GM12878 (cell line): ENCODE measurements around the gene GGNBP2. TPM values are rescaled to one million over a fixed set of nuclear protein-coding genes. Genes with fewer than 3 reads are reported as not detected.

Source experiments
- ATAC-seq: fragments of 200-7000 bp; cut with Tn5 transposase; 3 replicates; pipeline ENCODE4 v1.9.1; 2020; ENCODE audit warnings: mild to moderate bottlenecking, moderate library complexity
- BruUV-seq: library from RNA; stranded (reverse); fragments of 400-500 nt; replicated peaks from 2 replicates; lab custom pipeline; 2021; lab: Mats Ljungman, UMichigan
- CTCF ChIA-PET: fragments of 300-600 bp; sonication (Branson Sonifier 250); formaldehyde crosslinking; extraction: SDS; loops from one replicate; lab custom pipeline; 2021; ENCODE audit warnings: inconsistent platforms; lab: Yijun Ruan, JAX
- POLR2A ChIA-PET: fragments of 350-600 bp; formaldehyde crosslinking; extraction: SDS; loops from one replicate; lab custom pipeline; 2021; ENCODE audit warnings: inconsistent platforms; lab: Charles Lee
- RAD21 ChIA-PET: fragments of 300-600 bp; sonication (Branson Sonifier 250); formaldehyde crosslinking; loops from one replicate; lab custom pipeline; 2023; ENCODE audit warnings: antibody characterized with exemption; ENCODE audit not compliant: unreplicated experiment; lab: Charles Lee
- SMC1A ChIA-PET: fragments of 300-600 bp; sonication (Branson Sonifier 250); formaldehyde crosslinking; loops from one replicate; lab custom pipeline; 2023; ENCODE audit not compliant: unreplicated experiment, uncharacterized antibody; lab: Charles Lee
- DNase-seq: peaks from one replicate; pipeline ENCODE4 v3.0.0-alpha.2; 2011; ENCODE audit warnings: low read depth, low spot score
- FAIRE-seq: peaks from 3 replicates; lab custom pipeline; 2011; peaks lifted over from hg19 to GRCh38; lab: Jason Lieb, UNC
- H2AFZ ChIP-seq: 2 replicates; pipeline ENCODE4 v1.6.0; 2011; ENCODE audit warnings: low read depth, low read length, control low read depth; ENCODE audit not compliant: control insufficient read depth
- H3K27ac ChIP-seq: 2 replicates; pipeline ENCODE4 v1.5.1; 2011; ENCODE audit warnings: control low read depth; ENCODE audit not compliant: control insufficient read depth, insufficient read depth
- H3K27me3 ChIP-seq, 2 experiments: replicated peaks in 1 of 2; 2 replicates each; pipeline versions ENCODE4 v1.6.0 to v1.6.1; 2011; ENCODE audit warnings: low read length in 1 of 2; ENCODE audit not compliant: control insufficient read depth in 2 of 2, insufficient read depth in 2 of 2
- H3K36me3 ChIP-seq, 2 experiments: 2 replicates each; pipeline ENCODE4 v1.5.1; 2011; ENCODE audit warnings: low read length in 1 of 2; ENCODE audit not compliant: control insufficient read depth in 2 of 2, insufficient read depth in 2 of 2
- H3K4me1 ChIP-seq: 2 replicates; pipeline ENCODE4 v1.6.1; 2011; ENCODE audit warnings: mild to moderate bottlenecking, low read length, moderate library complexity, mixed read lengths; ENCODE audit not compliant: control insufficient read depth, insufficient read depth
- H3K4me2 ChIP-seq: 2 replicates; pipeline ENCODE4 v1.6.0; 2011; ENCODE audit warnings: control low read depth; ENCODE audit not compliant: control insufficient read depth, insufficient read depth
- H3K4me3 ChIP-seq: fragments of 200-600 bp; sonication (generic); 2 replicates; pipeline ENCODE4 v1.5.1; 2016
- H3K79me2 ChIP-seq: 2 replicates; pipeline ENCODE4 v1.6.0; 2011; ENCODE audit warnings: low read length; ENCODE audit not compliant: control insufficient read depth, insufficient read depth
- H3K9ac ChIP-seq: 2 replicates; pipeline ENCODE4 v1.8.0; 2011; ENCODE audit warnings: low read length, control low read depth, mixed read lengths; ENCODE audit not compliant: control insufficient read depth, insufficient read depth
- H3K9me3 ChIP-seq: replicated peaks from 3 replicates; pipeline ENCODE4 v1.5.1; 2011; ENCODE audit warnings: mild to moderate bottlenecking, low read length; ENCODE audit not compliant: control insufficient read depth, insufficient read depth
- H4K20me1 ChIP-seq: 2 replicates; pipeline ENCODE4 v1.6.0; 2011; ENCODE audit not compliant: control insufficient read depth, insufficient read depth
- CBX3 ChIP-seq: fragments of 200-600 bp; sonication (generic); IDR thresholded peaks from 2 replicates; pipeline ENCODE4 v1.6.1; 2016; ENCODE audit warnings: low read depth, borderline replicate concordance
- EED ChIP-seq: sonication (generic); IDR thresholded peaks from 2 replicates; pipeline ENCODE4 v1.6.1; 2016; ENCODE audit warnings: antibody characterized with exemption, low read depth
- ESRRA ChIP-seq: IDR thresholded peaks from 2 replicates; pipeline ENCODE4 v1.6.1; 2012; ENCODE audit warnings: mild to moderate bottlenecking, low read length, improper control_type of control experiment
- FOS ChIP-seq: IDR thresholded peaks from 3 replicates; pipeline ENCODE4 v1.6.1; 2011; ENCODE audit warnings: borderline replicate concordance; ENCODE audit not compliant: insufficient read length; ENCODE audit errors: extremely low read depth
- GABPA ChIP-seq: IDR thresholded peaks from 2 replicates; pipeline ENCODE4 v1.6.1; 2014; ENCODE audit warnings: antibody characterized with exemption, low read depth, mild to moderate bottlenecking, inconsistent platforms
- IKZF2 ChIP-seq, 2 experiments: fragments of 450-650 bp; IDR thresholded peaks; 2 replicates each; pipeline ENCODE4 v1.6.1; 2017; ENCODE audit warnings: mild to moderate bottlenecking in 2 of 2, moderate library complexity in 2 of 2
- MAX ChIP-seq: IDR thresholded peaks from 2 replicates; pipeline ENCODE4 v1.6.1; 2012; ENCODE audit warnings: low read depth, low read length, improper control_type of control experiment
- POLR2AphosphoS5 ChIP-seq: IDR thresholded peaks from 2 replicates; pipeline ENCODE4 v1.6.1; 2011; ENCODE audit warnings: mild to moderate bottlenecking, low read length, inconsistent platforms
- PRDM15 ChIP-seq: fragments of 450-650 bp; formaldehyde crosslinking; IDR thresholded peaks from 2 replicates; pipeline ENCODE4 v1.4.0; 2020; ENCODE audit warnings: mild to moderate bottlenecking, moderate library complexity
- RUNX3 ChIP-seq: IDR thresholded peaks from 2 replicates; pipeline ENCODE4 v1.6.1; 2012; ENCODE audit warnings: low read length, inconsistent platforms
- SMAD5 ChIP-seq: IDR thresholded peaks from 2 replicates; pipeline ENCODE4 v1.6.1; 2016; ENCODE audit warnings: antibody characterized with exemption, low read depth
- SMARCA5 ChIP-seq: fragments of 450-650 bp; IDR thresholded peaks from 2 replicates; pipeline ENCODE4 v1.6.1; 2017; ENCODE audit warnings: mild to moderate bottlenecking
- SUZ12 ChIP-seq: fragments of 200-600 bp; sonication (generic); IDR thresholded peaks from one replicate; pipeline ENCODE4 v1.6.1; 2018; ENCODE audit warnings: antibody characterized with exemption, mild to moderate bottlenecking; ENCODE audit not compliant: unreplicated experiment
- WRNIP1 ChIP-seq: IDR thresholded peaks from 2 replicates; pipeline ENCODE4 v1.6.1; 2011; ENCODE audit warnings: low read depth, low read length, improper control_type of control experiment, borderline replicate concordance
- YY1 ChIP-seq: IDR thresholded peaks from 2 replicates; pipeline ENCODE4 v1.6.1; 2011; ENCODE audit warnings: low read depth, mild to moderate bottlenecking, low read length
- WGBS: methylation state at CpG from one replicate; pipeline ENCODE4 v1.1.6; 2016; ENCODE audit warnings: low lambda C conversion rate; ENCODE audit not compliant: insufficient replicate concordance, insufficient coverage; ENCODE audit errors: missing lambda C conversion rate; 5-methylcytosine and 5-hydroxymethylcytosine counted together
- in situ Hi-C: fragments of 300-500 bp; cut with MboI; formaldehyde crosslinking; loops from 9 replicates; pipeline ENCODE4 v1.14.3; 2018; ENCODE audit warnings: mixed read lengths
- intact Hi-C: fragments of 100-400 bp; cut with micrococcal nuclease; formaldehyde crosslinking; loops from one replicate; pipeline ENCODE4 v1.14.2; 2022; ENCODE audit not compliant: unreplicated experiment
- polyA plus RNA-seq, 11 experiments: library from polyadenylated mRNA; depleted of rRNA in 4 of 11; unstranded in 6 of 11; stranded (reverse) in 5 of 11; fragments of >200 nt; fragmentation: Nextera tagmentation in 4 of 11; fragmentation: Illumina TruSeq in 1 of 11; extraction: Ambion mirVana in 4 of 11; extraction: Trizol in 1 of 11; gene quantifications; 1 replicate in 1 of 11; 2 replicates in 10 of 11; pipeline versions ENCODE4 v1.2.1 to v1.2.3, GENCODE V29; 2011 to 2016; ENCODE audit warnings: inconsistent platforms in 2 of 11, missing spikeins in 2 of 11, low read depth in 1 of 11
- total RNA-seq, 4 experiments: library from RNA; depleted of rRNA in 3 of 4; stranded (reverse); fragments of >200 nt in 3 of 4; fragmentation: Illumina TruSeq in 1 of 4; extraction: Trizol in 1 of 4; gene quantifications; 2 replicates each; pipeline versions ENCODE4 v1.2.1 to v1.2.3, GENCODE V29; 2013 to 2021

Gene GGNBP2
- total and polyA plus RNA-seq, 10 of the 15 experiments (the other 5 are each of a cell fraction or from before 2014, with no cell fraction given): 36.3 to 82.0 (median 50.0) TPM

- no peak for TF ChIP-seq FOS
- peak; percentile 55 for TF ChIP-seq SMARCA5
- TF ChIP-seq YY1: peak; percentile 15; the same call in 1 of the 2 replicates
- peak; percentile 7 for TF ChIP-seq EED
- peak; percentile 57 to 64; a peak in 3 of 4 replicates for TF ChIP-seq IKZF2 (IDR thresholded peaks at IDR 0.05)
Measured at GRCh38 chr17:36533935-36534839, 10.5 kb upstream of the GGNBP2 start (continued).

GRCh38 chr17:36534840-36535668 lies 9.7 kb upstream of the GGNBP2 start, which contains the start of the genes MYO19 and PIGW:
TSS of gene MYO19 (minus strand) at chr17:36534868. CDS start at chr17:36532538, 2,330 bp downstream.
TSS of gene PIGW (plus strand) at chr17:36534987. CDS start at chr17:36537102, 2,115 bp downstream.
- Histone ChIP-seq H3K36me3 (peaks cover 4 to 17% of the 10 kb centered on the region in 2 experiments), H3K9me3 (no peaks in the 10 kb centered on the region), H3K4me2 (peak within 1 kb of the TSS; percentile 100), H3K4me1 (peaks cover 9% of the 10 kb centered on the region), H3K9ac (peak within 1 kb of the TSS; percentile 98), H2AFZ (peak within 1 kb of the TSS; percentile 93), H3K79me2 (peaks cover 29% of the 10 kb centered on the region), H3K27ac (peak within 1 kb of the TSS; percentile 98), H3K4me3 (peak within 1 kb of the TSS; percentile 81), H4K20me1 (no peaks in the 10 kb centered on the region), H3K27me3 (no peaks in the 10 kb centered on the region)
- in situ Hi-C loops: no loop called here
- POLR2A ChIA-PET: interaction anchor here (1.0 to 3.2 kb wide), 7 partner anchors 9 to 419 kb away, joined by 3 to 18 read pairs (median 6); partner anchors contain the start of gene MRM1
- SMC1A ChIA-PET: interaction anchor here (1.2 to 3.9 kb wide), 3 partner anchors 14 to 67 kb away, joined by 3 to 23 read pairs (median 5); partner anchors contain the start of gene MRM1
- FAIRE-seq: no peak
- BruUV-seq: no TSS peak
- DNase-seq: peak; percentile 66
- peak; percentile 91 for ATAC-seq
- RAD21 ChIA-PET: interaction anchor here (0.6 to 3.0 kb wide), 7 partner anchors 9 to 587 kb away, joined by 3 to 28 read pairs (median 3); partner anchors contain the start of gene MRM1
- intact Hi-C loops: loop anchor here (2.0 kb wide), 1 partner anchor 48 kb away; the partner anchor contains the start of gene ZNHIT3
- 1% methylated on average over 83 of the region's 83 CpGs for WGBS
- CTCF ChIA-PET: interaction anchor here (0.6 to 4.0 kb wide), 18 partner anchors 9 to 603 kb away, joined by 3 to 15 read pairs (median 4); partner anchors contain the start of genes MRM1 and ZNHIT3
- TF ChIP-seq RUNX3: peak; percentile 24; the same call in 1 of the 2 replicates
- TF ChIP-seq CBX3: no peak
- TF ChIP-seq GABPA: peak; percentile 89
- TF ChIP-seq SMAD5: peak; percentile 94
- no peak for TF ChIP-seq SUZ12
- TF ChIP-seq WRNIP1: no peak
- no peak for TF ChIP-seq PRDM15 (CRISPR knock-in tag)
- TF ChIP-seq ESRRA: no peak
- peak; percentile 98 for TF ChIP-seq POLR2AphosphoS5
- TF ChIP-seq MAX: peak; percentile 97
